GM19397 (cell line): ENCODE results near the gene PCBP4.
"Not testable (repeated sequence)": the region's sequence is repeated elsewhere in the genome, so short reads cannot be mapped to it uniquely, and the experiment has no call there.

ENCODE experiments used
- ATAC-seq: cut with Tn5 transposase; IDR thresholded peaks from one replicate; pipeline ENCODE4 v1.9.1; 2021; ENCODE audit warnings: mild to moderate bottlenecking, moderate library complexity; ENCODE audit not compliant: unreplicated experiment

Gene PCBP4

DNA sequence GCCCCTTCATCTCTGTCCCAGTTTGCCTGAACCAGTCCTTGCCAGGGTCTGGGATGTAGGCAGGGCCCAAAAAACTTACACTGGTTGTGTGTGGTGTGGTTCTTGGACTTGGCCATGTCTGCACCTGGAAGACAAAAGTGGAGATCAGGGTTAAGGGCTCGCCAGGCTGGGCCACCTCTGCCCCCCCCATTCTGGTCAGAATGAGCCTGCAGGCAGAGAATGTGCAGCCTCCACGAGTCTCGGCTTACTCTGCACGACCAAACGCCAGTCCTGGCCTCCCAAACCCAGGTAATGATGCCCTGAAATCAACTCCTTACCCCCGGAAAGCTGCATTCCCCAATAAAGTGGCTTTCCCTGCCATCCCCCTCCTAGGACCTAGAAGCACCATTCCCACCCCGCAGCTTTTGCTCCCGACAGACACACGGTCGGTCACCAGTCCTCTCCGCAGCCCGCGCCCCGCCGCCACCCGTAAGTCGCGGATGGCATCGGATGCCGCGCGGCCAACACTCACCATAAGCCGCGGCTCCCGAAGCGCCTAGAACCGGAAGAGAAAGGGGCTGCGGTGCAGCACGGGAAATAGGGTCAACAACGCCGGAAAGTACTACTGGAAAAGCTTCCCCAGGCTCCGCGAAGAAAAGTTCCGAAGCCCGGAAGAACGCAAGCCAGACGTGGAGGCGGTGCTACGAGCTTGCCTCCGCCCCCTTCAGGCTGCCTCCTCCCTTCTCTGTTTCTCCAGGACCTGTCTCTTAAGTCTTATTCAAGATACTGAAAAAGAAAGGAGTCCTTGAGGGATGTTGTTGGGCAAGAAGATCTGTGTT, 28.3 kb upstream of the PCBP4 start, which contains the start of gene RPL29:
Gene RPL29 (minus strand): TSS at position 550 of the 818 bp plus-strand sequence. CDS start 434 bp downstream, at position 116.
- peak; percentile 81 for ATAC-seq

DNA sequence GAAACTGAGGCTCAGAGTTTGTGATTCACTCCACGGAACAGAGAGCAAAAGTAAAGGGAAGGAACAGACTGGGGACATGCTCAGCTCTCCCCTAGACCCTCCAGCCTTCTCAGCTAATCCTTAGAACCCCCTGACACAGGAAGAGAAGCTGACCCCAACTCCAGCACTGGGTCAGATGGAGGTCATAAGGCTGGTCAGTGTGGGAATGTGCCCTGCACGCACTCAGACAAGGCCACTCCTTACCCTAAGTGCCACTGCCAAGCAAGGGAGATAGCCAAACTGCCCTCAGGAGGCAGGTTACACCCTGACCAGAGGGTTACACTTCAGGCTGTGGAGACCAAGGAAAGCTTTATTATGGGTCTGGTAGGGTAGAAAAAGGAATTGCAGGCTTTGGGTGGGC, 27.3 kb upstream of the PCBP4 start:
- no peak for ATAC-seq

DNA sequence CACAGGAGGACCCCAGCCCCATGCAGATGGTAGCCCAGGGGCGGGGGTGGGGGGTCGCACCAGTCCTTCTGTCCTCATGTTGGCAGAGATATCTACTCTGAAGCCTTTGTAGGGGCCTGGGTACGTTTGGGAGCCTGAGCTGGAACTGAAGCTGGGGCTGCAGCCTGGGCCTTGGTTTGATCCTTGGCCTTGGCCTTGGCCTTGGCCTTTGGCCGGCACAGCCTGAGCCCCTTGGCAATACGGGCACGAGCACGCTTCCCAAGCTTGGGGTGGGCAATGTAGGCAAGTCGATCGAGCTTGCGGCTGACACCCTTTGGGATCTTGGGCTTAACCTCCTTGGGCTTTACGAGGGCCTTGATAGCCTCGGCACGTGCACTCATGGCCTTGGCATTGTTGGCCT, 26.4 kb upstream of the PCBP4 start:
- ATAC-seq, result not testable (repeated sequence)

DNA sequence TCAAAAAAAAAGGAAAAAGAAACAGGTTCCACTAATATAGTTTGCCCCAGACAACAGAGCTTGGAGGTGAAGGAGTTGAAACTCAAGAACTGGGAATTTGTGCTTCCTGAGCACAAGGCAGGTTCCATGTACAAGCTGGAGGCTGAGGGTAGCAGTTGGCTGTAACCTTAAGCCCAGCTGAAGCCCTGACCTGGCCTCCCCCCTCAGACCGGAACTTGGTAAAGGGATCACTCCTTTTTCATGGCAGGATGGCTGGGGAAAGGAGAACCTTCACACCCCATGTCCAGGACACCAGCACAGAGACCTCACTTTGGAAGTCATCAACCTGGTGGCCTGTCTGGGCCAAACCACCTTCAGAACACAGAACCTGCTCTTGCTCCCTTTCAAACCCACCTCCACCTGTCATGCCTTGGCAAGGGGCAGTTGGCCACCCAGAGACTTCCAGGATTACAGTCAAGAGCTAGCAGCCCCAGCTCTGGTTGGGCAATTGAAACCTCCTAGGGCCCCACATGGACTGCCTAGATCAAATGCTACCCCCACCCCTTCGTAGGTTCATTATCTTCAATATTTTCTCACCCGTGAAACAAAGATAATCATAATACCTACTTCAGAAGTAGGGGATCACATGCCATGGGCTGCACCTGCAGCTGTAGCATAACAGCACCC, 24.9 kb upstream of the PCBP4 start:
- no peak for ATAC-seq

DNA sequence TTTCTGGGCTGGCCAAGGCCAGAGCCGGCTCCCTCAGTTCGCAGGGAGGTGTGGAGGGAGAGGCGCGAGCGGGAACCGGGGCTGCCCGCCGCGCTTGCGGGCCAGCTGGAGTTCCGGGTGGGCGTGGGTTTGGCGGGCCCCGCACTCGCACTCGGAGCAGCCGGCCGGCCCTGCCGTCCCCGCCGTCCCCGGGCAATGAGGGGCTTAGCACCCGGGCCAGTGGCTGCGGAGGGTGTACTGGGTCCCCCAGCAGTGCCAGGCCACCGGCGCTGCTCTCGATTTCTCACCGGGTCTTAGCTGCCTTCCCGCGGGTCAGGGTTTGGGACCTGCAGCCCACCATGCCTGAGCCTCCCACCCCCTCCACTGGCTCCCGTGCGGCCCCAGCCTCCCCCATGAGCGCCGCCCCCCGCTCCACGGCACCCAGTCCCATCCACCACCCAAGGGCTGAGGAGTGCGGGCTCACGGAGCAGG, 23.3 kb upstream of the PCBP4 start:
- ATAC-seq, result not testable (repeated sequence)

DNA sequence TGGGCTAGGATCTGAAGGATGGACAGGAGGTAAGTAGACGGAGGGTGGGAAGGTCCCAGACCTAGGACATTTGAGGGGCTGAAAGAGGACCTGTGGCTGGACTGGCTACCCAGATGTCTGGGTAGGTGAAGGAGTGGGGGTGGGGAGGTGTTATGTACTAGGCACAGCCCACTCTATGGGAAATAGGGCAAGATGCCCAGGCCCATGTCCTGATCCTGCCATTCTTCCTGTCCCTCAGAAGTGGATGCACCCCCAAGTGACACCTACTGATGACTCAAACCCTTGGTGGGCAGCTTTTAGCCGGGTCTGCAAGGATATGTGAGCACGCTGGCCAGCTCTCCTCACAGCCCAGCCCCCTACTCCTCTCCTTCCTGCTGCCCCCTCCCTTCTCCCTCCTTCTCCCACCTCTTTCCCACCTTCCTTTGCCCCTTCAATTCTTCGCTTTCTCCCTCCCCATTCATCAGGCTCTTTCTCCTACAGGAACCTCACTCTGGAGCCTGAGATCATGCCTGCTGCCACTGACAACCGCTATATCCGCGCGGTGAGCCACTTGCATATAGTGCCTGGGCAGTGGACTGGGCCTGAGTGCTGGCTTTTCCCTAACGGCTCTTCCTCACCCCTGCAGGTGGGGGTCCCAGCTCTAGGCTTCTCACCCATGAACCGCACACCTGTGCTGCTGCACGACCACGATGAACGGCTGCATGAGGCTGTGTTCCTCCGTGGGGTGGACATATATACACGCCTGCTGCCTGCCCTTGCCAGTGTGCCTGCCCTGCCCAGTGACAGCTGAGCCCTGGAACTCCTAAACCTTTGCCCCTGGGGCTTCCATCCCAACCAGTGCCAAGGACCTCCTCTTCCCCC, 21.3 kb upstream of the PCBP4 start:
- no peak for ATAC-seq

DNA sequence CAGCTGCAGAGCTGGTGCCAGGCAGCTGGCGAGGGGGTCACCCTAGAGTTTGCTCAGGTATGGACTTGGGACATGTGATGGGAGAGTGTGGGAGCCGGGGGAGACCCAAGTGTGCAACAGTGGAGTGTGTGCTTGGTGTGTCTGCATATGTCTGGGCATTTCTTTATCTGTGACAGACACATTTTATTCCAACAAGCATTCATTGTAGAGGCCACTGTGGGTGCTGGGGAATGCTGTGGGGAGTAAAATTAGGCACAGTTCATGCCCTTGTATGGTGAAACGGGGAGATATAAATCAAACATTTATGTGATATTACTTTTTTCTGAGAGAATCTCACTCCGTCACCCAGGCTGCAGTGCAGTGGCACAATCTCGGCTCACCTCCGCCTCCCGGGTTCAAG, 20.3 kb upstream of the PCBP4 start:
- no peak for ATAC-seq

DNA sequence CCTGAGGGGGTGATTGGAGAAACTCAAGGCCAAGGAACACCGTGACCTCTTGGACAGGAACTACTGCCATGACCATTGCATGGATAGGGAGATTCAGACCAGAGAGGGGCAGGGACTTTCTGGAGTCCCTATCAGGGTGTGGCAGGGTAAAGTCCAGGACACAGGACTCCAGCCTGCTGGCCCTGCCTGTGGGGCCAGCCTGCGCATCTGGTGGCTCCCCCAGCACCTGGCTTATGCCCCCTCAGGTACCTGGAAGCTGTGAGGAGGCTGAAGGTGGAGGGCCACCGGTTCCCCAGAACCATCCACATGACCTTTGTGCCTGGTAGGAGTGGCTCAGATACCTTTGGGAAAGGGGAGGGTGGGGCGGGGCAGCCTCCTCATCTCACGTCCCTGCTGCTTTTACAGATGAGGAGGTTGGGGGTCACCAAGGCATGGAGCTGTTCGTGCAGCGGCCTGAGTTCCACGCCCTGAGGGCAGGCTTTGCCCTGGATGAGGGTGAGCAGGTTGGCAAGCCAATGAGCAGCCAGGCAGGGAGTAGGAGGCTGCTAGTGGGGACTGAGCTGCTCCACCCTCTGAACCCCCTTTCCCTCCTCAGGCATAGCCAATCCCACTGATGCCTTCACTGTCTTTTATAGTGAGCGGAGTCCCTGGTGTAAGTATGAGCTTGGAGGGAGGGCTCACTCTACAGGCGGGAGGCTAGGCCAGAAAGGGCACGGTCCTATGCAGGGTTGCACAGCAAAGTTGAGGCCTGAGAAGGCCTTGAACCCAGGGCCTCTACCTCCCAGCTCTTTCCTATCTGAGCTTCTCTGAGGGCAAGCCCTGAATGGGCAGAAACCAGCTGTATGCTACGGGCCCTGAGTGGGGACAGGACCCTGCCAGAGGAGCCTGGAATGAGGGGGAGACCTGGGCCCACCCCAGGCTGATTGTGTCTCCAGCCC, 19.0 kb upstream of the PCBP4 start:
- ATAC-seq, result no peak

DNA sequence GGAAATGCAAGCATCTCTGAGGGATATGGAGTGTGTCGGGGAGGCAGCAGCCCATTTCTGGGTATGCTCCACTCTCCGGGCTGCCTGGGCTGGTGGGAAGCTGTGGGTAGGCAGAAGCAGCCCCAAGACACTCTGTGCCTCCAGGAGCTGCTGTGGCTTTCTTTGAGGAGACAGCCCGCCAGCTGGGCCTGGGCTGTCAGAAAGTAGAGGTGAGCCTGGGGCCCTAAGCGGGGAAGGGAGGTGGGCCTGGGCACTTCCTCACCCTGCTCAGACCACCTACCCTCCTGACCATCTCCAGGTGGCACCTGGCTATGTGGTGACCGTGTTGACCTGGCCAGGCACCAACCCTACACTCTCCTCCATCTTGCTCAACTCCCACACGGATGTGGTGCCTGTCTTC, 17.8 kb upstream of the PCBP4 start:
- ATAC-seq, result no peak

DNA sequence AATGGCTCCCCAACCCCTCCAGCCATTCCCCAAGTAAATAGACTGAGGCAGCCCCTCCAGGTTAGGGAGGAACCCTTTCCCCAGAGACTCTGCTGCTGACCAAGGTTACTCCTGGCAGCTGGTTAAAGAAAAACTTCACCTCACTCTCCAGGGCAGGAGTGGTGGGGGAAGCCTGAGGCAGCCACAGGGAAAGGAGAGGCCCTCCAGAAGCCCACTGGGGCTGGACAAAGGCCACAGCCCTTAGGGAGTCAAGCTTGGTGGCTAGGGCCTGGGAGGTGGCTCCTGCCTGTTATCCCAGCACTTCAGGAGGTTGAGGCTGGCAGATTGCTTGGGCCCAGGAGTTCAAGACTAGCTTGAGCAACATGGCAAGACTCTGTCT, 17.0 kb upstream of the PCBP4 start:
- ATAC-seq, result no peak

DNA sequence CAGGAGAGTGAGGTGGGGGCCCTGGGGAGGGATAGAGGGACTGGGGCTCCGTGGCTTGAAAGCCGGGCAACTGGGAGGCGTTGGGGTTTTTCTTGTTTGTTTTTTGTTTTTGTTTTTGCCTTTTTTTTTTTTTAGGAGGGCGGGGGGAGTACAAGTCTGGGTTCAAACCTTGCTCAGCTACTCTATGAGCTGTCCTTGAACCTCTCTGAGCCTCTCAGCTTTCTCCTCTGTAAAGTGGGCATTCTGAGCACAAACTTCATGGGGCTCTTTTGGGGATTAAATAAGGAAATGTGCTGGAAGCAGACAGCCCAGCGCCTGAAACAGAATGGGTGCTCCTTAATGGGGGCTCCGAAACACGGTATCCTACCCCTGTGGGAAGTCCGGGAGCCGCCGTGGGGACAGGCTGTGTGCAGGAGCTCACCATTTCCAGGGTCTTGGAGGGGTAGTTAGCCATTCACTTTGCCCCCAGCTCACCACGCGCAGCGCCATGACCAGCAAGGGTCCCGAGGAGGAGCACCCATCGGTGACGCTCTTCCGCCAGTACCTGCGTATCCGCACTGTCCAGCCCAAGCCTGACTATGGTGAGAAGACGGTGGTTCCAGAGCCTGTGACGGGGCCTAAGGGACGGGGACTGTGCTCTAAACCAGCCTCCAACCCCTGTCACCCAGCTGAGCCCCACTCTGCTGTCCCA, 16.5 kb upstream of the PCBP4 start:
- no peak for ATAC-seq

DNA sequence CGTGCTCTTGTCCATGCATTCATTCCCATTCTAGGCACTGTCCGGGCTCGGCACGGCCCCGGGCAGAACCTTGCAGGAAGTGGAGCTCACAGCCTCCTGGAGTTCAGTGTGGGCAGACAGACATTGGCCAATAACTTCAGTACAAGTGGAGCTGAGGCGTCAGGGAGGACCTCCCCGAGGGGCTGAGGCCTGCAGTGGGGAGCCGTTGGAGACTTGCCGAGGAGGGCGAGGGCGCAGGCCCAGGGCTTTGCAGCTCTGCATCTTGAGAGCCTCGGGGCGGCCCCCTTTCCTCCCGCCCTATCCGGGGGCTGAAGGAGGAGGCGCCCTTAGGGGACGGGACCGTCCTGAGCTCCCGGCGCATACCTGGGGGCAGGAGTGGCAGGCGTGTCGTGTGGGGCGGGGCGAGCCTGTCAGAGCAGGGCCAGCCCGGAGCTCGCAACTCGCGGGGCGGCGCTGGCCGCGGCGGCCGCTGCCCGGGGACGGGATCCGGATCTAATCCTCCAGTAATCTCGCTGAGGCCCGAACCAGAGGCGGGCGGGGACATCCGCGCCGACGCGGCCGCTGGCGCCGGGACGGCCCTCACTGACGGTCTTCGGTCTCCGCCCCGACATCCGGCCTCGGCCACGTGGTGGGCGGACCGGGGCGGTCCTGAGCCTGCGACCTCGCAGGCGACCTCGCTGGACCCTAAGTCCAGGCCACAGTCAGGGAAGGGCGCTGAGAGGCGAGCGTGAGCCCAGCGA, 15.8 kb upstream of the PCBP4 start, which contains the start of gene ACY1:
Gene ACY1 (plus strand): TSS at position 698 of the 740 bp plus-strand sequence. CDS start 530 bp downstream, outside the sequence.
- ATAC-seq, result peak; percentile 83

DNA sequence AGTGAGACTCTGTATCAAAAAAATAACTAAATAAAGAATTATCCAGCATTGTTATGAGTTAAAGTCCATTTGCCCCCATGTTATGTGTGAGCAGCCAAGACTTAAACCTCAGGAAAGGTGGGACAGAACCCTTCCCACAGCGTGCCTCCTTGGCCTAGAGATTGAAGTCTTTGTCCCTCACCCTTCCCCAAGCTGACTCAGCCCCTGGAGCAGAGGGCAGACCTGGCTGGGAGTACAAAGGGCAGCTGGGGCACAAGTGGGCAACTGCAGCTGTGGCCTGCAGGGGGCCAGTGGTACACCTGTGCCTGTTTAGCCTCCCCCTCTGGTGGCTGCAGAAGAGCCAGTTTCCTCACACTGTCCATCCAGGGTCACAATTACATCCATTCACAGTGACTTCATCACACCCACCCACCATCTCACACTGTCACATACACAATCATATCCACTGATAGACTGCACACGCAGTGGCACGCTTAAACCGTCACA, 15.1 kb upstream of the PCBP4 start:
- peak; percentile 41 for ATAC-seq

DNA sequence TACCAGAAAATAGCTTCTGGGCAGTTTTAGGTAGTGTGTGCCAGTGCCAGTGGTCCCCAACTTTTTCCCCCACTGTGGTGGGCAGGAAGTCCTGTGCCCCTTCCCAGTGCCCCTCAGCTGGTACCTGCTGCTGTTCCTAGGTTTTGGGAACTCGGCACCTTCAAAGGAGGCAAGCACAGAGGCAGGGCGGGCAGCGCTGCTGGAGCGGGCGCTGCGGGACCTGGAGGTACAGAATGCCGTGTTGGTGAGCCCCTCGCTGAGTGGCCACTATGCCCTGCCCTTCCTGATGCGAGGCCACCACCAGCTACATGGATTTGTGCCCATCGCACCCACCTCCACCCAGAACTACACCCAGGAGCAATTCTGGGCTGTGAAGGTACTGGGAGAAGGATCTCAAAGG, 13.0 kb upstream of the PCBP4 start:
- ATAC-seq, result no peak

DNA sequence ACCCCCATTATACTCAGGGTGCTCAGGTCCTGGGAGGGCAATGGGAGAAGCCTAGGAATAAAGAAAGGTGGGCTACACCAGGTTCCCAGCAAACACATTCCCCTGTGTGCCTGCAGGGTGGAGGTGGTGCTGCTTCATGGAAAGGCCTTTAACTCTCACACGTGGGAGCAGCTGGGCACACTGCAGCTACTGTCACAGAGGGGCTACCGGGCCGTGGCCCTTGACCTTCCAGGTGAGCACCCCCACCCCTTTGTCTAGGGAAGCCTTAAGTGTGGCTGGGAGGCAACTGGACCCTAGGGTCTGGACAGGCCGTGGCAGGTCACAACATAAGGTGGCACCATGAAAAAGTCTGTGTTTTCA, 10.9 kb upstream of the PCBP4 start:
- ATAC-seq, result no peak

DNA sequence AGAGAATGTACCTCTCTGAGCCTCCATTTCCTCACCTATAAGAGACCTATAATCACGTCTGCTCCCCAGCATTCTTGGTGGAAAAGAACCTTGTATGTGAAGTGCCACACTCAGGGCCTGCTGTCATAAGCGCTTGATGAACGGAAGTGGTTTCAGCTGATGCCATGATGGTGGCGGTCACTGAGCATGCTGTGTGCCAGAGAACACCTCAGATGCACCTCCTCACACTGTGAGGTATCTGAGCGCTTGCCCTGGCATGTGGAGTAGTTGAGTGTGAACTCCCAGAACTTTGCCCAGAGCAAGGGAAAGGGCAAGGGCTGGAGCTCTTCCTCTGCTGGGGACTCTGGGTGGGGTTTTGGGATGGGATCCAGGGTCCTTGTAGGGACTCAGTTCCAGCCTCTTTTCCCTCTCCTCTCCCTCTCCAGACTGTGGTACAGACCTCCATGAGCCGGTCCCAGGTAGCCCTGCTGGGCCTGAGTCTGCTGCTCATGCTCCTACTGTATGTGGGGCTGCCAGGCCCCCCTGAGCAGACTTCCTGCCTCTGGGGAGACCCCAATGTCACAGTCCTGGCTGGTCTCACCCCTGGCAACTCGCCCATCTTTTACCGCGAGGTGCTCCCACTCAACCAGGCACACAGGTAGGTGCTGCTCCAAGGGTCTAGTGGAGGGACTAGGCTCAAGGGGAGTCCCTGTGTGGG, 10.3 kb upstream of the PCBP4 start:
- ATAC-seq, result no peak

DNA sequence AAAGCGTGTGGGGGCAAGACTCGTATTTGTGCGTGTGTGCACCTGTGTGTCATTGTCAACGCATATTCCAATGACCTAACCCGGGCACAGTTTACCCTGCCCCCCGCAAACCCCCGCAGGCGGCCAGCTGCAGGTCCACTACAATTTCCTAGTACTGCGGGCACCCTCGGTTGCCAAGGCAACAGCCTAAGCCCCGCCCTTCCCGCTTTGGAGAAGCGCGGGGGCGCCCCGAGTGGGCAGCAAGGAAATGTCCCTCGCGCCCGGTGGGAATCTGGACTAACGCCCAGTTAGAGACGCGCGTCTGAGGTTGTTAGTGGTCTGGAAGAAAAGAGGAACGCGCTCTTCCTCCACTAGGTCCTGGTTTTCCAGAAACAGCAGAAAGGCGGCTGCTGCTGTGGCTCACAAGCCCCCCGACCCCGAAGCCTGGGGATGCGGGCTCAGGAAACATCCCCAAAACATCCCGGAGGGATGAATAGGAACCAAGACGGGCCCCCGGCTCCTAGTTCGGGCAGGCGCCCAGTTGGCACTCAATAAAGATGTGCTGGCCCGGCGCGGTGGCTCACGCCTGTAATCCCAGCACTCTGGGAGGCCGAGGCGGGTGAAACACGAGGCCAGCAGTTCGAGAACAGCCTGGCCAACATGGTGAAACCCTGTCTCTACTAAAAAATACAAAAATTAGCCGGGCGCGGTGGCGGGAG, 8.7 kb upstream of the PCBP4 start:
- no peak for ATAC-seq
